Neural cell (in vitro differentiated cells): ENCODE results near the gene HS6ST2. TPM values are rescaled to one million over a fixed set of nuclear protein-coding genes. Genes with fewer than 3 reads are reported as not detected.

Source experiments
- H2AFZ ChIP-seq: fragments of 200-600, 300-800 bp; sonication (generic), shearing (Covaris generic); 2 replicates; pipeline ENCODE4 v1.6.0; 2014; ENCODE audit warnings: low read depth, mild to moderate bottlenecking, antibody characterized with exemption, low read length, moderate library complexity
- H3F3A ChIP-seq: fragments of 200-600 bp; shearing (Covaris generic); 2 replicates; pipeline ENCODE4 v1.6.1; 2016; ENCODE audit warnings: mild to moderate bottlenecking, moderate library complexity, mixed read lengths, antibody characterized with exemption, low read length; ENCODE audit not compliant: insufficient read depth, poor library complexity, severe bottlenecking
- H3K27ac ChIP-seq: fragments of 200-600, 300-800 bp; sonication (generic), shearing (Covaris generic); 2 replicates; pipeline ENCODE4 v1.5.1; 2014; ENCODE audit warnings: mild to moderate bottlenecking, low read length, moderate library complexity
- H3K27me3 ChIP-seq: fragments of 300-800, 200-600 bp; sonication (generic), shearing (Covaris generic); 2 replicates; pipeline ENCODE4 v1.6.0; 2014; ENCODE audit warnings: mild to moderate bottlenecking, low read depth, low read length, moderate library complexity; ENCODE audit not compliant: insufficient read depth
- H3K36me3 ChIP-seq: fragments of 300-800, 200-600 bp; sonication (generic), shearing (Covaris generic); 2 replicates; pipeline ENCODE4 v1.5.1; 2014; ENCODE audit warnings: mild to moderate bottlenecking, antibody characterized with exemption, low read length, moderate library complexity; ENCODE audit not compliant: insufficient read depth
- H3K4me2 ChIP-seq: fragments of 300-800, 200-600 bp; sonication (generic), shearing (Covaris generic); 2 replicates; pipeline ENCODE4 v1.6.0; 2014; ENCODE audit warnings: mild to moderate bottlenecking, low read length
- H3K4me3 ChIP-seq: fragments of 300-800, 200-600 bp; sonication (generic), shearing (Covaris generic); 2 replicates; pipeline ENCODE4 v1.5.1; 2014; ENCODE audit warnings: mild to moderate bottlenecking, low read length, moderate library complexity
- H3K79me2 ChIP-seq: fragments of 200-600 bp; shearing (Covaris generic); replicated peaks from 2 replicates; pipeline ENCODE4 v1.6.0; 2014; ENCODE audit warnings: mild to moderate bottlenecking, low read length, moderate library complexity; ENCODE audit not compliant: insufficient read depth
- H3K9ac ChIP-seq: fragments of 300-800, 200-600 bp; sonication (generic), shearing (Covaris generic); 2 replicates; pipeline ENCODE4 v1.6.1; 2016; ENCODE audit warnings: mild to moderate bottlenecking, low read length, mixed read lengths
- H3K9me2 ChIP-seq: fragments of 200-600 bp; shearing (Covaris generic); 2 replicates; pipeline ENCODE4 v1.6.1; 2016; ENCODE audit warnings: mild to moderate bottlenecking, low read length, mixed read lengths; ENCODE audit not compliant: insufficient read depth
- H3K9me3 ChIP-seq: fragments of 200-600, 300-800 bp; sonication (generic), shearing (Covaris generic); 2 replicates; pipeline ENCODE4 v1.6.1; 2016; ENCODE audit warnings: mild to moderate bottlenecking, mixed run types, low read length, moderate library complexity, mixed read lengths
- H4K20me1 ChIP-seq: fragments of 200-600 bp; shearing (Covaris generic); 2 replicates; pipeline ENCODE4 v1.6.1; 2016; ENCODE audit warnings: mild to moderate bottlenecking, mixed run types; ENCODE audit not compliant: insufficient read depth
- EP300 ChIP-seq: fragments of 450-650 bp; conservative IDR thresholded peaks from 2 replicates; pipeline ENCODE4 v1.6.1; 2014; ENCODE audit warnings: antibody characterized with exemption, mild to moderate bottlenecking, moderate library complexity; ENCODE audit not compliant: poor library complexity, severe bottlenecking
- EZH2 ChIP-seq: fragments of 200-600, 300-800 bp; shearing (Covaris generic), sonication (generic); IDR thresholded peaks from 2 replicates; pipeline ENCODE4 v1.6.1; 2014; ENCODE audit warnings: antibody characterized with exemption, low read length, borderline replicate concordance, mild to moderate bottlenecking; ENCODE audit not compliant: insufficient read depth, poor library complexity, severe bottlenecking
- MXI1 ChIP-seq: fragments of 450-650 bp; conservative IDR thresholded peaks from 2 replicates; pipeline ENCODE4 v1.6.1; 2014; ENCODE audit warnings: antibody characterized with exemption, mild to moderate bottlenecking; ENCODE audit not compliant: poor library complexity, severe bottlenecking
- POLR2AphosphoS5 ChIP-seq: IDR thresholded peaks from 2 replicates; pipeline ENCODE4 v1.6.1; 2012
- RAD21 ChIP-seq: fragments of 450-650 bp; conservative IDR thresholded peaks from 2 replicates; pipeline ENCODE4 v1.6.1; 2014; ENCODE audit warnings: antibody characterized with exemption, mild to moderate bottlenecking, moderate library complexity
- SMC3 ChIP-seq: fragments of 450-650 bp; conservative IDR thresholded peaks from 2 replicates; pipeline ENCODE4 v1.6.1; 2014; ENCODE audit warnings: antibody characterized with exemption, mild to moderate bottlenecking, moderate library complexity; ENCODE audit not compliant: poor library complexity
- TAF1 ChIP-seq: IDR thresholded peaks from 2 replicates; pipeline ENCODE4 v1.6.1; 2012; ENCODE audit warnings: low read depth
- polyA plus RNA-seq: library from polyadenylated mRNA; depleted of rRNA; stranded (reverse); fragments of >200 nt; gene quantifications from 2 replicates; pipeline ENCODE4 v1.2.3, GENCODE V29; 2014
- TF ChIP-seq, protein P1 (sequence below): fragments of 450-650 bp; IDR thresholded peaks from 2 replicates; pipeline ENCODE4 v1.5.1; 2014; ENCODE audit warnings: antibody characterized with exemption, mild to moderate bottlenecking, moderate library complexity; ENCODE audit not compliant: poor library complexity, severe bottlenecking
- TF ChIP-seq, protein P2 (sequence below): IDR thresholded peaks from 2 replicates; pipeline ENCODE4 v1.6.1; 2012; ENCODE audit warnings: borderline replicate concordance

Gene HS6ST2
- polyA plus RNA-seq, 1 donor from 2014 or later = 43.0 TPM

DNA sequence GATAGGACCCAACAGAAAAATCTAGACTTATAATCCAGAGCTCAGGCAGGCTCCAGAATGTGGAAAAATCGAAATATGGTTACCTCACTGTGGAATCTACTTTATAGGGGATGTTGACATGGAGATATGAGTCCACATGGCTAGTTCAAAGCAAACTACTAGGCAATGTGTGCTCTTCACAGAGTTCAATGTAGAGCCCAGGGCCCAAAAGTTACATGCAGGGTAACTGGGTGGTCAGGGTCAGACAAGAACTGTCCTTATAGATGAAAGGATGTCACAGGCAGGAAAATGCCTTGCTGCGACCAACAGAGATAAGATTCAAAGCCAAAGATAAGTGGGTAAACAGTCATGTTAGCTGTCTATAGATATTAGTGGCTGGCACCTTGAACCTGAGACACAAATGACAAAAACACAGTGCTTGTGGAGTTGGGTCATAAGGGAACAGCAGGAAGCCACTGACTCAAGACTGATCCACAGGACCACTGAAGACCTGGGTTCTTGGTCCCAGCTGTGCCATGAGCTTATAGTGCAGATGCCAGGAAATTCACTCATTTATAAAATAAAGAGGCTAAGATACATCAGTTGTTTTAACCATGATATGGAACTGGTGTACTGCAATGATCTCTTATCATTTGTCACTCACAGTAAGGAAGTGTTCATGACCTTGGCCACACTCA lies 367.9 kb downstream of the HS6ST2 start:
- H3K9ac ChIP-seq = no peak overlapping the region
- H3K36me3 ChIP-seq = no peaks in the 10 kb centered on the region
- no peaks in the 10 kb centered on the region for H3K79me2 ChIP-seq
- H3K27me3 ChIP-seq = no peaks in the 10 kb centered on the region
- TF ChIP-seq TAF1 (no peak), RAD21 (no peak), SMC3 (no peak)
- TF ChIP-seq, protein P1, sequence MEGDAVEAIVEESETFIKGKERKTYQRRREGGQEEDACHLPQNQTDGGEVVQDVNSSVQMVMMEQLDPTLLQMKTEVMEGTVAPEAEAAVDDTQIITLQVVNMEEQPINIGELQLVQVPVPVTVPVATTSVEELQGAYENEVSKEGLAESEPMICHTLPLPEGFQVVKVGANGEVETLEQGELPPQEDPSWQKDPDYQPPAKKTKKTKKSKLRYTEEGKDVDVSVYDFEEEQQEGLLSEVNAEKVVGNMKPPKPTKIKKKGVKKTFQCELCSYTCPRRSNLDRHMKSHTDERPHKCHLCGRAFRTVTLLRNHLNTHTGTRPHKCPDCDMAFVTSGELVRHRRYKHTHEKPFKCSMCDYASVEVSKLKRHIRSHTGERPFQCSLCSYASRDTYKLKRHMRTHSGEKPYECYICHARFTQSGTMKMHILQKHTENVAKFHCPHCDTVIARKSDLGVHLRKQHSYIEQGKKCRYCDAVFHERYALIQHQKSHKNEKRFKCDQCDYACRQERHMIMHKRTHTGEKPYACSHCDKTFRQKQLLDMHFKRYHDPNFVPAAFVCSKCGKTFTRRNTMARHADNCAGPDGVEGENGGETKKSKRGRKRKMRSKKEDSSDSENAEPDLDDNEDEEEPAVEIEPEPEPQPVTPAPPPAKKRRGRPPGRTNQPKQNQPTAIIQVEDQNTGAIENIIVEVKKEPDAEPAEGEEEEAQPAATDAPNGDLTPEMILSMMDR = no peak
- no peaks in the 10 kb centered on the region for H3K9me2 ChIP-seq
- no peaks in the 10 kb centered on the region for H3F3A ChIP-seq
- H3K27ac ChIP-seq = no peak overlapping the region
- no peak overlapping the region for H3K4me3 ChIP-seq
- H2AFZ ChIP-seq = no peak overlapping the region
- H3K4me2 ChIP-seq = no peak overlapping the region
- H3K9me3 ChIP-seq = no peaks in the 10 kb centered on the region
- H4K20me1 ChIP-seq = no peaks in the 10 kb centered on the region

DNA sequence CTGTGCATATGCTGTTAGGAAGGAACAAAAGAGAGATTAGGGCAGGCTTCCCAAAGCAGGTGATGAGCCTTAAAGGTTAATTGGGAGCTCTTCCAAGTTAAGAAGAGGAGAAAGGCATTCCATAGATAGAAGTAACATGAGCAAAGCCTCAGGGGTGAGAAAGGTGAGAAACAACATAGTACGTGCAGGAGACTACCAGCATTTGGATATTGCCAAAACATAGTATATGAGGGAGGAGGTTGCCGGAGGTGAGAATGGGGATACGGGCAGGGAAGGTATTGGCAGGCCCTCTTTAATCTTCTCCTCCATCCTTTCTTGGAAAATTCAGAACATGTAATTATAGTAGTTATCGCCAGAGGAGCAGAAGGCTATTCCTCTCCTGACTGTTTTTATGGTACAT lies 373.5 kb downstream of the HS6ST2 start:
- H2AFZ ChIP-seq = no peak overlapping the region
- H3K4me3 ChIP-seq = no peak overlapping the region
- H3K36me3 ChIP-seq = no peaks in the 10 kb centered on the region
- no peaks in the 10 kb centered on the region for H4K20me1 ChIP-seq
- H3K4me2 ChIP-seq = no peak overlapping the region
- no peaks in the 10 kb centered on the region for H3F3A ChIP-seq
- no peaks in the 10 kb centered on the region for H3K27me3 ChIP-seq
- no peak overlapping the region for H3K27ac ChIP-seq
- no peak overlapping the region for H3K9ac ChIP-seq
- no peaks in the 10 kb centered on the region for H3K9me2 ChIP-seq
- TF ChIP-seq, protein P1 = no peak
- TF ChIP-seq TAF1 (no peak), RAD21 (no peak)
- no peaks in the 10 kb centered on the region for H3K79me2 ChIP-seq
- H3K9me3 ChIP-seq = no peaks in the 10 kb centered on the region

DNA sequence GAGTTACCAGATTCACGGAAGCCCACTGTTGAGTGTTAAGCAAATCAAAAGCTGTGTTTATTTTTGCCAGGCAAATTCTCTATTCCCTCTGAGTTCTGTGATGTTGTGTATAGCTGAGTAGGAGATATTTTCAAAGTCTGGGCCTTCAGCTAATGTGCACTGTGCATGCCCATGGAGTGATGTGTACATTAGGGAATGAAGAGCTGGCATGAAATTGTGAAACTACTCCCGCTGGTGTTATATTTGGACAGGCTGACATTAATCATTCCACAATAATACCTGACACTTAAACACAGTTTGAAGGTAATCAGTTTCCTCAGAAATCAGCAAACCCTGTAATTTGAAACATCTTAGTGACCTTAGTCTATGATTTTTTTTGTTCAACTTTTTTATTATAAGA lies 381.5 kb downstream of the HS6ST2 start:
- no peaks in the 10 kb centered on the region for H3K27me3 ChIP-seq
- H2AFZ ChIP-seq = no peak overlapping the region
- H3K9me3 ChIP-seq = no peaks in the 10 kb centered on the region

More for the DNA sequence above, 381.5 kb downstream of the HS6ST2 start:
- no peaks in the 10 kb centered on the region for H4K20me1 ChIP-seq
- no peak overlapping the region for H3K4me2 ChIP-seq
- H3K4me3 ChIP-seq = no peak overlapping the region
- no peaks in the 10 kb centered on the region for H3K79me2 ChIP-seq
- no peaks in the 10 kb centered on the region for H3K9me2 ChIP-seq
- no peak overlapping the region for H3K9ac ChIP-seq
- H3K27ac ChIP-seq = no peak overlapping the region
- H3K36me3 ChIP-seq = no peaks in the 10 kb centered on the region
- H3F3A ChIP-seq = no peaks in the 10 kb centered on the region
- TF ChIP-seq EZH2 = no peak
- TF ChIP-seq EP300 = no peak
- TF ChIP-seq POLR2AphosphoS5 = no peak
- no peak for TF ChIP-seq RAD21
- TF ChIP-seq TAF1 = no peak
- TF ChIP-seq SMC3 = no peak
- TF ChIP-seq, protein P1 = no peak
- TF ChIP-seq, protein P2, sequence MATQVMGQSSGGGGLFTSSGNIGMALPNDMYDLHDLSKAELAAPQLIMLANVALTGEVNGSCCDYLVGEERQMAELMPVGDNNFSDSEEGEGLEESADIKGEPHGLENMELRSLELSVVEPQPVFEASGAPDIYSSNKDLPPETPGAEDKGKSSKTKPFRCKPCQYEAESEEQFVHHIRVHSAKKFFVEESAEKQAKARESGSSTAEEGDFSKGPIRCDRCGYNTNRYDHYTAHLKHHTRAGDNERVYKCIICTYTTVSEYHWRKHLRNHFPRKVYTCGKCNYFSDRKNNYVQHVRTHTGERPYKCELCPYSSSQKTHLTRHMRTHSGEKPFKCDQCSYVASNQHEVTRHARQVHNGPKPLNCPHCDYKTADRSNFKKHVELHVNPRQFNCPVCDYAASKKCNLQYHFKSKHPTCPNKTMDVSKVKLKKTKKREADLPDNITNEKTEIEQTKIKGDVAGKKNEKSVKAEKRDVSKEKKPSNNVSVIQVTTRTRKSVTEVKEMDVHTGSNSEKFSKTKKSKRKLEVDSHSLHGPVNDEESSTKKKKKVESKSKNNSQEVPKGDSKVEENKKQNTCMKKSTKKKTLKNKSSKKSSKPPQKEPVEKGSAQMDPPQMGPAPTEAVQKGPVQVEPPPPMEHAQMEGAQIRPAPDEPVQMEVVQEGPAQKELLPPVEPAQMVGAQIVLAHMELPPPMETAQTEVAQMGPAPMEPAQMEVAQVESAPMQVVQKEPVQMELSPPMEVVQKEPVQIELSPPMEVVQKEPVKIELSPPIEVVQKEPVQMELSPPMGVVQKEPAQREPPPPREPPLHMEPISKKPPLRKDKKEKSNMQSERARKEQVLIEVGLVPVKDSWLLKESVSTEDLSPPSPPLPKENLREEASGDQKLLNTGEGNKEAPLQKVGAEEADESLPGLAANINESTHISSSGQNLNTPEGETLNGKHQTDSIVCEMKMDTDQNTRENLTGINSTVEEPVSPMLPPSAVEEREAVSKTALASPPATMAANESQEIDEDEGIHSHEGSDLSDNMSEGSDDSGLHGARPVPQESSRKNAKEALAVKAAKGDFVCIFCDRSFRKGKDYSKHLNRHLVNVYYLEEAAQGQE = no peak
- no peak for TF ChIP-seq MXI1
